ENCODE results near the gene NME9.

GRCh38 chr3:138373087-138373735 is 43.6 kb upstream of the NME9 start:
- TF ChIP-seq CTCF (IDR thresholded peaks at IDR 0.05; ENCODE audit: insufficient read depth, low read length) (no peak), REST (IDR thresholded peaks at IDR 0.05; ENCODE audit: insufficient replicate concordance, low read depth) (no peak), SPI1 (IDR thresholded peaks at IDR 0.05; ENCODE audit: borderline replicate concordance, low read depth) (no peak)

Data from HL-60 (cell line).